ENCODE results near the gene ATRNL1. TPM values are rescaled to one million over a fixed set of nuclear protein-coding genes. Genes with fewer than 3 reads are reported as not detected.
A peak's percentile ranks its signal among the peaks of the same experiment; 100 is the strongest.
"Not testable (repeated sequence)": the region's sequence is repeated elsewhere in the genome, so short reads cannot be mapped to it uniquely, and the experiment has no call there.

The ATRNL1 gene
- total RNA-seq, 1 donor from 2014 or later = 0.93 TPM

DNA sequence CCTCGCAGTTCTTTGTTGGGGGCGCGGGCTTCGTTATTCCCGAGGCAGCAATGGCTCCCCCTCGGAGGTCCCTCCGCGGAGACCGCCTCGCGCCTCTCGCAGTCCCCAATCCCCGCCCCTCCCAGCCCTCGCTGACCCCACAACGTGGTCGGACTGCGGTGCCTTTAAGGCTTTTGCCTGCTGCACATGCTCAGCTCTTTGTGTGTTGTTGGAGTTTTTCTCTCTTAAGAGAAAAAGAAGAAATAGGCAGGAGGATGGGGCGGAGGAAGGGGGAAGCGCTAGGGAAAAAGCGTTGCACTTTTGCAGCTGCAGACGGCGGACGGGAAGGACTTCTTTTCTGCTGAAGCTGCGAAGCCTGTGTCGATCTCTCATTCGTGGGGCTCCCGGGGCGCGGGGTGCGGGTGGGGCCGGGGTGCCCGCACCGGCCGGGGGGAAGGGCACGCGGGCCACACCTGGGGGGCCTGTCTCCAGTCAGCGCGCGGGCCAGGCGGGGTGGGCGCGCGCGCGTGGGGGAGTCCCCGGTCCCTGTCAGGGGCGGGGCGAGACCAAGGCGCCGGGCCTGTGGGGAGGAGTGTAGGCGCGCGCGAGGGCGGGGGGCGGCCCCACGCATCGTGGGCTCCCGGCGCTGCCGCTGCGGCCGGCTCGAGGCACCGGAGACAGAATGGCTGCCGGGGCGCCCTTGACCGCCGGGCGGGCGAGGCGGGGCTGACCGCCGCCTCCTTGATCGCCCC is 445 bp upstream of the ATRNL1 start:
- Histone ChIP-seq H3K4me1 (peaks cover 6% of the 10 kb centered on the region), H3K27me3 (peaks cover 49% of the 10 kb centered on the region), H3K36me3 (no peaks in the 10 kb centered on the region), H3K4me3 (peak overlapping the region; percentile 51), H3K9me3 (no peaks in the 10 kb centered on the region), H3K27ac (no peak overlapping the region)
- intact Hi-C loops (cut with DNase I) = no loop called here
- peak; percentile 64 for ATAC-seq
- TF ChIP-seq, protein P1, sequence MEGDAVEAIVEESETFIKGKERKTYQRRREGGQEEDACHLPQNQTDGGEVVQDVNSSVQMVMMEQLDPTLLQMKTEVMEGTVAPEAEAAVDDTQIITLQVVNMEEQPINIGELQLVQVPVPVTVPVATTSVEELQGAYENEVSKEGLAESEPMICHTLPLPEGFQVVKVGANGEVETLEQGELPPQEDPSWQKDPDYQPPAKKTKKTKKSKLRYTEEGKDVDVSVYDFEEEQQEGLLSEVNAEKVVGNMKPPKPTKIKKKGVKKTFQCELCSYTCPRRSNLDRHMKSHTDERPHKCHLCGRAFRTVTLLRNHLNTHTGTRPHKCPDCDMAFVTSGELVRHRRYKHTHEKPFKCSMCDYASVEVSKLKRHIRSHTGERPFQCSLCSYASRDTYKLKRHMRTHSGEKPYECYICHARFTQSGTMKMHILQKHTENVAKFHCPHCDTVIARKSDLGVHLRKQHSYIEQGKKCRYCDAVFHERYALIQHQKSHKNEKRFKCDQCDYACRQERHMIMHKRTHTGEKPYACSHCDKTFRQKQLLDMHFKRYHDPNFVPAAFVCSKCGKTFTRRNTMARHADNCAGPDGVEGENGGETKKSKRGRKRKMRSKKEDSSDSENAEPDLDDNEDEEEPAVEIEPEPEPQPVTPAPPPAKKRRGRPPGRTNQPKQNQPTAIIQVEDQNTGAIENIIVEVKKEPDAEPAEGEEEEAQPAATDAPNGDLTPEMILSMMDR (IDR thresholded peaks at IDR 0.05) = no peak
- DNase-seq = peak; percentile 49

DNA sequence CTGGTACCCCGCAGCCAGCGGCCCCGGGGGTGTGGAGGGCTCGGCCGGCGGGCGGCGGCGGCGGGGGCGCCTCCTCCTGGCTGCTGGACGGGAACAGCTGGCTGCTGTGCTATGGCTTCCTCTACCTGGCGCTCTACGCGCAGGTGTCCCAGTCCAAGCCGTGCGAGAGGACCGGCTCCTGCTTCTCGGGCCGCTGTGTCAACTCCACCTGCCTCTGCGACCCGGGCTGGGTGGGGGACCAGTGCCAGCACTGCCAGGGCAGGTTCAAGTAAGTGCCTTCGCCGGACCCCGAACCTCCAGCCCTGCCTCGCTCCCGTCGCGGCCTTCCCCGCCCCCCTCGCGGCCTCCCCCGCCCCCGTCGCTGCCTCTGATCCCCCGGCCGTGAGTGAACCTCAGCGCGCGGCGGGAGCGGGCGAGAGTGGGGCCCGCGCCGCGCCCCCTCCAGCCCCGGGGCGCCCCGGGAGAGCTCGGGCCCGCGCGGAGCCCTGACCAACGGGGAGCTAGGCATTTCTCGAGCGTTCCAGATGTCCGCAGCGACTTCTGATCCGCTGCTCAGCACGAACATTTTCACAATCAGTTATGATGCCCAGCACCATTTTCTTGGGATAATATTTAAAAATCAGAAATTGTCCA is 727 bp downstream of the ATRNL1 start:
- Histone ChIP-seq H3K9me3 (no peaks in the 10 kb centered on the region), H3K27ac (no peak overlapping the region), H3K4me3 (peak overlapping the region; percentile 51), H3K36me3 (no peaks in the 10 kb centered on the region), H3K27me3 (peaks cover 49% of the 10 kb centered on the region), H3K4me1 (peaks cover 6% of the 10 kb centered on the region)
- intact Hi-C loops (cut with DNase I) = no loop called here
- TF ChIP-seq, protein P1 (IDR thresholded peaks at IDR 0.05) = peak; percentile 8
- ATAC-seq = peak; percentile 67
- peak; percentile 64 for DNase-seq

- intact Hi-C loops (cut with DNase I) = no loop called here
- TF ChIP-seq, protein P1 (IDR thresholded peaks at IDR 0.05) = no peak
- DNase-seq (no peak), ATAC-seq (no peak)
- Histone ChIP-seq H3K9me3 (no peaks in the 10 kb centered on the region), H3K36me3 (no peaks in the 10 kb centered on the region), H3K4me1 (peaks cover 6% of the 10 kb centered on the region), H3K27me3 (peaks cover 49% of the 10 kb centered on the region), H3K27ac (no peak overlapping the region), H3K4me3 (no peak overlapping the region)
Observed at GRCh38 chr10:115094416-115095140, 1.4 kb downstream of the ATRNL1 start.

DNA sequence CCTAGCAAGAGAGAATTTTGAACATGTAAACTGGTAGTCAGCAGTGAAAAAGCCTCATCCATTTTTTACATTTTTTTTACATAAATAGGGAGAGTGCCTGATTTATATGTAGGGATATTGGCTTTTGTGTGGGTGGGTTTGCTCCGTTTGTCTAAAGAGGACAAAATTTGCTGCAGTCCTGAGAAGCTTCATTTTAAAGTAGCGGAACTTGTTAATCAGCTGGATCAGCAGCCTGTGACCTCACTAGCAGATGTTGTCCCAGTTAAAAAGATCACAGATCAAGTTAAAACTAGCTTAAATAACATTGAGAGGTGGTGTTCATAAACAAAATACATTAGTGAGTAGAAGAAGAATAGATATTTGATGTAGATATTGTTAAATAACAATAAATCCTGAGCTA is 2.6 kb downstream of the ATRNL1 start:
- ATAC-seq = no peak
- Histone ChIP-seq H3K9me3 (no peaks in the 10 kb centered on the region), H3K4me1 (peaks cover 6% of the 10 kb centered on the region), H3K4me3 (no peak overlapping the region), H3K27me3 (peaks cover 42% of the 10 kb centered on the region), H3K27ac (no peak overlapping the region), H3K36me3 (no peaks in the 10 kb centered on the region)
- DNase-seq = no peak
- intact Hi-C loops (cut with DNase I) = no loop called here
- TF ChIP-seq, protein P1 (IDR thresholded peaks at IDR 0.05) = no peak

GRCh38 chr10:115103700-115104099 is 10.5 kb downstream of the ATRNL1 start:
- DNase-seq (no peak), ATAC-seq (no peak)
- H3K36me3 ChIP-seq = no peaks in the 10 kb centered on the region
- no peak overlapping the region for H3K4me3 ChIP-seq
- TF ChIP-seq, protein P1 (IDR thresholded peaks at IDR 0.05) = no peak
- H3K27ac ChIP-seq = no peak overlapping the region
- intact Hi-C loops (cut with DNase I) = no loop called here
- H3K9me3 ChIP-seq = peaks cover 6% of the 10 kb centered on the region
- no peaks in the 10 kb centered on the region for H3K27me3 ChIP-seq
- H3K4me1 ChIP-seq = no peaks in the 10 kb centered on the region

DNA sequence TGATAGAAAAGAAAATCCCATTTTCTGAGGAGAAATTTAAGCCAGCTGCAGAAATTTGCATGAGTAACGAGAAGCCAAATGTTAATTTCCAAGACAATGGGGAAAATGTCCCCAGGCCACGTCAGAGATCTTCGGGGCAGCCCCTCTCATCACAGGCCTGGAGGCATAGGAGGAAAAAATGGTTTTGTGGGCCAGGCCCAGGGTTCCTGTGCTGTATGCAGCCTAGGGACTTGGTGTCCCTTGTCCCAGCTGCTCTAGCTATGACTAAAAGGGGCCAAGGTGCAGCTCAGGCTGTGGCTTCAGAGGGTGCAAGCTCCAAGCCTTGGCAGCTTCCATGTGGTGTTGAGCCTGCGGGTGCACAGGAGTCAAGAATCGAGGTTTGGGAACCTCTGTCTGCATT is 12.2 kb downstream of the ATRNL1 start:
- H3K27me3 ChIP-seq; H3K4me1 ChIP-seq; ATAC-seq; intact Hi-C loops (cut with DNase I); H3K36me3 ChIP-seq; H3K4me3 ChIP-seq; H3K9me3 ChIP-seq; H3K27ac ChIP-seq: not testable (repeated sequence)
- DNase-seq = peak; percentile 19
